Activated T-cell treated with anti-CD3 and anti-CD28 coated beads, Interleukin-2, amount 50 U/mL, for 1 hour (primary cell): ENCODE results near the gene CROCC2.

Experiments
- DNase-seq: peaks from one replicate; pipeline ENCODE4 v3.0.0-alpha.2; 2020

CROCC2 gene

DNA sequence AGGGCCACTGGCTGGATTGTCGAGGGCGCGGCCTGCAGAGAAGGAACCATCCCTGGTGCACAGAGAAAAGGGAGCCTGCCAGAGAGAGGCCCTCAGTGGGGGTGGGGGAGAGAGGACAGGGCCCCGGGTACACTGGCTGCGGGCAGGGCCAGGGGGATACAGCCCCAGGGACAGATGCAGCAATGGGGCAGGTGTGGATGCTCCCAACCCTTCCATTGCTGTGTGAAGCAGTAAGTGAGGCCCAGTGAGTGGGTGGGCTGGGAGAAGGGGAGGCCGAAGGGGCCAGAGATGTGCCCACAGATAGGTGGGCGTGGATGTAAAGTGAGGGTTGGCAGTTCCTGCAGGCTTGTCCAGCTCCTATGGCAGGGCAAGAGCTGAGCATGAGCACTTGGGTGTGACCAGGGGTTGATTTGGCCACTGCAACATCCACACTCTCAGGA lies 30.1 kb upstream of the CROCC2 start:
- DNase-seq = no peak

DNA sequence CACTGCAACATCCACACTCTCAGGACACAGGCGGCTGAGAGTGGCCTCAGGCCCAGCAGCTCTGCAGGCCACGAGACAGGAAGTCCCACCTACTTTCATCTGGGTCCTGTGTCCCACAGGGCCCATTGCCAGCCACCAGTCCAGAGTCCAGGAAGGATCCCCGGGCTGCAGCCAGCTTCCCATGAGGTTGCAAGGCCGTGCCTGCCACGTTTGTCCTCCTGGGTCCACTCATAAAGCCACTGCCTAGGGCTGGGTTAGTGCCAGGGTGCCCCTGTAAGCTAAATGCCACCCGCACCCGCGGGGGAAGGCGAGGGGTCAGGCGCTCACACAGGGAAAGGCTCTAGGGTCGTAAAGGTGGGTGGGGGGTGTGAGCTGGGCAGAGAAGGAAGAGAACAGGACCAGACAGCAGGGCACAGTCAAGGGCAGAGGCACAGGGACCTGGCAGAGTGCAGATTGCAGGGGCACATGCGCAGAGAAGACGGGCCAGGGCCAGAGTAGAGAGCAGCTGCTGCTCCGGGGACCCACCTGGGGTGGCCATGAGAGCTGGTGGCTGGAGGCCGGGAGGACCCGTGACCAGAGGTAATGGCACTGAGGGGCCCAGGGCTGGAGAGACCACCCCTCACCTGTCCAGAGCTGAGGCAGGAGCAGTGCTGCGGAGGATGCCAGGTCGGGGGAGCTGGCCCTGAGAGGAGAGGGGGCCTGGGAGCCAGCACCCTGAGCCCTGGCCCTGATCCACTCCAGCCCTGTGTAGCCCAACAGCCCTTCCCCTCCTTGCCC lies 29.5 kb upstream of the CROCC2 start:
- DNase-seq = no peak

DNA sequence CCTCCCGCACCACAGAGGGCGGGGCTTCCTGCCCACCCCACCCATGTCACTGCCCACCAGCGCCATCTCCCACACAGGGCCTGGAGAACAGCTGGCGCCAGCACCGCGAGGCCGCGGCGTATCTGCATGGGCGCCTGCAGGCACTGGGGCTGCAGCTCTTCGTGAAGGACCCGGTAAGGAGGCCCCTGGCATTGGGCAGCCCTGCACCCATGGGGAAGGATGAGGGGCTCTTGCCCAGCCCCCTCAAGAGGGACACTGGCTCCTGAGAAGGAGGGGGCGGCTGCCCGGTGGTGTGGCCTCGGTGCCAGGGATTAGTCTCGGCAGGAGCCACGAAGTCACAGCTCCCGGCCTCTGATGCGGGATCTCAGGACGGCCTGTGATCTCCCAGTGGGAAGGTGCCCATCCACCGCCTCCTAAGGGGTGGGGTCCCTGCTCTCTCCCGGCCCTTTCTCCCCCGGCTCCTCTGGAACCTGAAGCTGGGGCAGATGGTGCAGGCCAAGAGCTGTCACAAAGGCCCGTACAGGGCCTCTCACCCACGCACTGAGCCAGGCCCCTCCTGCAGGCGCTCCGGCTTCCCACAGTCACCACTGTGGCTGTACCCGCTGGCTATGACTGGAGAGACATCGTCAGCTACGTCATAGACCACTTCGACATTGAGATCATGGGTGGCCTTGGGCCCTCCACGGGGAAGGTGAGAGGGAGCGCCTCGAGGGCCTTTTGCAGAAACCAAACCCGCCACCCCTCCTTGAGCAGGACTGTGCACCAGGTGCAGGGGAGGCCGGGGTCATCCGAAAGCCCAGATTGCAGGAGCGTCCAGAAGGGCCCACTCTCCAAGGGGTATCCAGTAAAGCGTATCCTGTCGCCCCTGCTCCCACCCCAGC lies 28.4 kb upstream of the CROCC2 start:
- no peak for DNase-seq

DNA sequence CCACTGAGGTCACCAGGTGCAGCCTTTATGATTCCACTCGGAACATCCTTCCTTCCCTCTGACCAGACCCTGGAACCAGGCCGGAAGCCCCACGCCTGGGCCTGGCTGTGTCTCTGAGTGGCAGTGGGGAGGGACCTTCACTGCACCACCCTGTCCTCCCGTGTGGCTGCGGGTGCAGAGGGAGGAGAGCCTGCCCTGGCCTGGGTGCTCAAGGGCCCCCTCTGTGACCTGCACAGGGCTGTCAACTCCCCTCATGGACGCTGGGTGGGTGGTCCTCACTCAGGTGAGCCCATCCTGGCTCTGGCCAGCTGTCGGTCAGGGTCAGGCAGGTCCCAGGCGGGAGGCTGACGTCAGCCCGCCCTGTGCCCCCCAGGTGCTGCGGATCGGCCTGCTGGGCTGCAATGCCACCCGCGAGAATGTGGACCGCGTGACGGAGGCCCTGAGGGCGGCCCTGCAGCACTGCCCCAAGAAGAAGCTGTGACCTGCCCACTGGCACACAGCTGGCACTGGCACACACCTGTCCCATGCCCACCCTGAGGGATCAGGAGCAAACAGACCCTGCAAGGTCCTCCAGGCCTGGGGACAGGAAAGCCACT lies 27.7 kb upstream of the CROCC2 start:
- no peak for DNase-seq

DNA sequence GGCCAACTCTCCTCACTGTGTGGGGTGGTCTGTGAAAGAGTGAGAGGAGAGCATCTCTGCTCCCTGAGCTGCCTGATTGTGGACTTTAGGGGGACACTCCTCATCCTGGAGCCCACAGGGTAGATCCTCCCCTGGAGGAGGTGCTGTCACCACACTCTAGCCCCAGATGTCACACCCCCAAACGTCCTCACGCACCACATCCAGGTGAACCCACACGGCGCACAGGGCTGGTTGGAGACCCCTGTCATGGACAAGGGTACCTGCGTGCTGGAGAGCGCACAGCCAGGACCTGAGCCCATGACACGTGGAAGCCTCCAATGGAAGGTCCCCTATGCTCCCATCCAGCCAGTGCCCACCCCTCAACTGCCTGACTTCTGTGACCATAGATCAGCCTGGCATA lies 27.0 kb upstream of the CROCC2 start:
- no peak for DNase-seq

DNA sequence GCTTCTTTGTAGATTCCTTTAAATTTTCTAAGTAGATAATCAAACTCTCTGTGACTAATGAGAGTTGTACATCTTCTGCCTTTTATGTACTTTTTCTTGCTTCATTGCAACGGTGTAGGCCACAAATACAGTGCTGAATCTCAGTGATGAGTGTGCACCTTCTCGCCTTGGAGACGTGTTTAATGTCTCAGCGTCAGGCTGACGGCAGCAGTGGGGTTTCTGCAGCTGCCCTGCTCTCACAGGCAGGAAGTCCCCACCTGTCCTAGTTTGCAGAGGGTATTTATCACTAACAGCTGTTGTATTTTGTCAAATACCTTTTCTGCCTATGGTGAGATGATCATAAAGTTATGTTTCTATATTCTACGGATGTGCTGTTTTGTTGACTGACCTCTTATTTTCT lies 24.2 kb upstream of the CROCC2 start:
- no peak for DNase-seq

DNA sequence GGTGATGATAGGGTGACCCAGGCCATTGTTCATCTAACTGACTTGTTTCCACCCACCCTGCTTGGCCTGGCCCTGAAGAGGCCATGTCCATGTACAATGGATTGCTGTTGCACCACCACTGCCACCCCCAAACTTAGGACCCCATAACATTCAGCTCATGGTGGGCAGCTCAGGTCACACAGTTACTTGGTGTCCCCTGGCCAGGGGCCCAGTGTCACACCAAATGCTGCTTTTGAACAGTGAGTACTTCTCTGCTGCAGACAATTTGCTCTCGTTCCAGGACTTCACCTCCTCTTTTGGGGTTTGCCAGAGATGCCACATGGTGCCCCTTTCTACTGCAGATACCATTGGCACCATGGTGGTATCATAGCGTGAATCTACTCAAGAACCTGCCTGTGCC lies 21.9 kb upstream of the CROCC2 start:
- no peak for DNase-seq

DNA sequence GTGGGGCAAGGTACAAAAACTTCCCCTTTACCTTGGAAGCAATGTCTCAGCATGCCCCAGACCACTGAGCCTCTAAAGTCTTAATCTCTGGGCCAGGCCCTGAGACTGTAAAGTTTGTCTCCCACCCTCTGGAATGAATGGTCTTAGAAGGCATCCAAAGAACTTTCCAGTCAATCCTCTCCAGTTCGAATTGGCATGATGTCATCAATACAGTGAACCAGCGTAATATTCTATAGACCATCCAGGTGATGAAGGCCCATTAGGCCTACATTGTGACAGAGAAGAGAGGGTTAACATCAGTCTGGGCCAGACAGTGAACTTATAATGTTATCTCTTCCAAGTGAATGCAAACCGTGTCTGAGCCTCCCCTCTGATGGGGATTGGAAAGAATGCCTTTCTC lies 21.4 kb upstream of the CROCC2 start:
- DNase-seq = no peak

DNA sequence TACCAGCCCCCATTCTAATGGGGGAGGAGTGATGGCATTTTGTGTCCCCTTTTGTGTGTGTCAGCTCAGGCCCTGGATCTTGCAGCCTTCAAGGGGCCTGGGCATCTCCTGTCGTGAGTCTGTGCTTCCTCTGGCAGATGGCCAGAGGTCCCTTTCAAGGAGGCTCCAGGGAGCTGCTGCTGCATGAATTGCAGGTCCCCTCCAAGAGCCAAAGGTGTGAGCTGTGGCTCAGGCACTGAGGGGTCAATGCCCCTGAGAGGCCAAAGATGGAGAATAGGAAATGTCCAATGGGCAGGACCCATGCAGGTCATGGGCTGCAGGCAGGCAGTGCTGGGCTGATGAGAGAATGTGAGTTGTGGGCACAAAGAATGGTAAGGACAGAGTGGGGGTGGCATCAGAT lies 20.6 kb upstream of the CROCC2 start:
- DNase-seq = no peak

DNA sequence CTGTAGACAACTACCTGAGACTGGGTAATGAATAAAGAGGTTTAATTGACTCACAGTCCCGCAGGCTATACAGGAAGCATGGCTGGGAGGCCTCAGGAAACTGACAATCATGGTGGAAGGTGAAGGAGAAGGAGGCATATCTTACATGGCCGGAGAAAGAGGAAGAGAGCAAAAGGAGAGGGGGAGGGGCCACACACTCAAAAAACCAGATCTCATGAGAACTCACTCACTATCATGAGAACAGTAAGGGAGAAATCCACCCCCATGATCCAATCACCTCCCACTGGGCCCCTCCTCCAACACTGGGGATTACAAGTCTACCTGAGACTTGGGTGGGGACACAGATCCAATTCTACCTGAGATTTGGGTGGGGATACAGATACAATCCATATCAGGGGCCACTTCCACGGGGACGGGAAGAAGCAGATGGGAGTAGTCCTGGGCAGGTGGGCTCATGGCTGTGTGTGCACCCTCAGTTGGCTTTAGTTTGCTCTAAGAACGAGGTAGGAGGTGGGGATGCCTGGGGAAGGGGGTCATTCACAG lies 20.0 kb upstream of the CROCC2 start:
- no peak for DNase-seq

DNA sequence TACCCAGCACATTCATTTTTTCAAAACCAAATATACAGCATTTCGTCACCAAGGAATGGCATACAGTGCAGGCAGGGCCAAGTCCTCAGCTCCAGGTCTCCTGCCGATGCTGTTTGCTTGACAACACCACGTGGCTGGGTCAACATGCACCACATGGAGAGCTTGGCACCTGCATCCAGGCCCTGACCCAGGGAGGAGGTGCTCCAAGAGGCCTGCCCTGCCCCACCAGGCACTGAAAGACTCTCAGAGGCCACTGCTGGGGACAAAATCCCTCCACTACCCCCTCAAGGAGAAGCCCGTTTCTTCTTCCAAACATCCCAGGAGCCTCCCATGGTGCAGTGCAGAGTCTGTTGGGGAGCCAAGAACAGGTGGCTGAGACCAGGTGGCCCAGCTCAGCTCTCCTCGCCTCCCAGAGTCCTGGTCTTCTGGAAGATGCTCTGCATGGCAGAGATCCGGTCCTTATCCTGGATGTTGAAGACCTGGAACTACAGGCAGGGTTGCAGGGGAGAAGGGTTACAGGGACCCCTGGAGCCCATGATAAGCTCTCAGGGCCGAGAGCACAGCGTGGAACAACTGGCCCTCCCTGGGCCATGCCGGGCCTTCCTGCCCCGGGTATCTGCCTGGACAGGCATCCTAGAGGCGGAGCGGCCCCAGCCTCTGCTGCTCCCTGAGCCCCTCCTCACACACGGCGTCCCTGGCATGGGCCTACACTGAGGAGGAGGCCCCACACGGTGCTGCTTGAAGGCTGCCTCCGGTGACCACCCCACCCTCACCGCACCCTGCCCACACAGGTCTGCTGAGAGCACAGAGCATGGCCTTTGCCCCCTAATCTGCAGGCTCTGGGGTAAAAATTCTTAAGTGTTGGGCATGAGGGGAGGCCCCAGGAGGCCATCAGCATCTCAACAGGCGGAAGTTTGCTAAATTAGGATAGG lies 19.2 kb upstream of the CROCC2 start:
- DNase-seq = no peak

DNA sequence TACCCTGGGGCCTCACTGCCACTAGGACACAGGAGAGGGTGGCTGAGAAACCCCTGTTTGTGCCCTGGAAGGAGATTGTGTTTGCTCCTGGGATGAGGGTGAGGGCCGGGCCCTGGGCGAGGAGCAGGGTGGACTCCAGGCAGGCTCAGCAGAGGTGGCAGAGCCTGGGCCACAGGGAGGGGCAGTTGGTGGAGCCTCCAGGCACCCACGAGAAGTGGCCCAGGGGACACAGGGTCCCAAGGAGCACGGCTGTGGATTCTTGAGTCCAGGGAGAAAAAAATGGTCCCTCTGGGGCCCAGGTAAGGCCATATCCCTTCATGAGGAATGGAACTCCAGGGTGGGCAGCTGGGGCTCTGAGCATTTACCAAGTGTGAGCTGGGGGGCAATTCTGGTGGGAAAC lies 18.5 kb upstream of the CROCC2 start:
- DNase-seq = no peak

DNA sequence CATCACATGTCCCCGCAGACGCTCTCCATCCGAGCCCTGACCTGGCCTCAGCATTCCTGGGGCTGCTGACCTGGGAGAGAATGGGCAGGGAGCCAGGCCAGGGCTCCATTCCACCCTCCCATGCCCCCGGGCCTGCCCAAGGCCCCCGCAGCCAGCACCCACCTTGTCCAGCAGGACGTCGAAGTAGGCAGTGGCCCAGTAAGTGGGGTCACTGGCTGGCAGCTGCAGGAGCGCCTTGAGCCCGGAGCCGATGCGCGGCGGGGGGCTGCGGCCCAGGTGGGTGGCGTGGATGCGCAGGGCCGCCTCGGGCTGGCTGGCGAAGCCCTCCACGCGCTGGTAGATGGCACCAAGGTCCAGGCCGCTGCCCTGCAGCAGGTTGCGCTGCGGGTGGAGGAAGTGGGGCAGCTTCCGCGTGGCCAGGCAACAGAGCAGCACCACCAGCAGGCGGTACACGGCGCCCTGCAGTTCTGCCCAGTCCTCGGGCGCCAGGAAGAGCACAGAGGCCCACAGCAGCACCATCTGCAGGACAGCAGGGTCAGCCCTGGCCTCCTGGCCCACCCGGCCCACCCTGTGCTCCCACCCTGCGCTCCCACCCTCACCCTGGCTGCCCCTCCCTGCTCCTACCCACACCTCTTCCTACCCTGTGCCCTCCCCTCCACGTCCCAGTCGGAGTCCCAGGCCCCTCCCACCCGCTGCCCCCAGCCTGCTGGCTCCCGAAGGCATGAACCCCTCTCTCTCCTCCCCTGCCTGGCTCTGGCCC lies 17.8 kb upstream of the CROCC2 start:
- DNase-seq = no peak

DNA sequence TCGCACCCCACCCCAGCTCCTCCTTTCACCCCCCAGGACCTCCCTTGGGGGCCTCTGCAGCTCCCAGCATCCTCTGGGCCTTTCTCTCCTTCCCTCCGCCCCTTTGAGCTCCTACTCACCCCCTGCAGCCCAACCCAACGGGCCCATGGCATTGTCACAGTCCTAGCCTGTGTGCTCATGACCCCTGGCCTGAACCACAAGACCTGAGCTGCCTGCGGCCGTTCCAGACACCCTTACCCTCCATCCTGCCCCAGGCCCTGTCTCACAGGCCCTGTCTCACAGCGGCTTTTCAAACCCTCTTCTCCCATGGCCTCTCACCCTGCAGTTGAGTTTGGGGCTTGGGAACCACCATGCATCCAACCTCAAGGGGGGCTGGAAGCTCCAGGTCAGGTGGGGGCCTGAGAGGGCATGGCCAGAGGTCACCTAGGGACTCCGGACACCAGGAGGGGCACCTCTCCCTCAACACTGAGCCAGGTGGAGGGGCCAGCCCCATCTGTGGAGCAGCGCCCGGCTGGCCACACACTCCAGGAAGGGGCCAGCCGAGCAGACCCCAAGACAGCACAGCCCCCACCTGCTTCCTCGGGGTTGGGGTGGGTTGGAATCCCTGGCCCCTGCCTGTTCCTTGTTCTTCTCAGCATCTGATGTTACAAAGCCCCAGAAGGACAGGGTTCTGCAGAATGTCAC lies 17.1 kb upstream of the CROCC2 start:
- no peak for DNase-seq

DNA sequence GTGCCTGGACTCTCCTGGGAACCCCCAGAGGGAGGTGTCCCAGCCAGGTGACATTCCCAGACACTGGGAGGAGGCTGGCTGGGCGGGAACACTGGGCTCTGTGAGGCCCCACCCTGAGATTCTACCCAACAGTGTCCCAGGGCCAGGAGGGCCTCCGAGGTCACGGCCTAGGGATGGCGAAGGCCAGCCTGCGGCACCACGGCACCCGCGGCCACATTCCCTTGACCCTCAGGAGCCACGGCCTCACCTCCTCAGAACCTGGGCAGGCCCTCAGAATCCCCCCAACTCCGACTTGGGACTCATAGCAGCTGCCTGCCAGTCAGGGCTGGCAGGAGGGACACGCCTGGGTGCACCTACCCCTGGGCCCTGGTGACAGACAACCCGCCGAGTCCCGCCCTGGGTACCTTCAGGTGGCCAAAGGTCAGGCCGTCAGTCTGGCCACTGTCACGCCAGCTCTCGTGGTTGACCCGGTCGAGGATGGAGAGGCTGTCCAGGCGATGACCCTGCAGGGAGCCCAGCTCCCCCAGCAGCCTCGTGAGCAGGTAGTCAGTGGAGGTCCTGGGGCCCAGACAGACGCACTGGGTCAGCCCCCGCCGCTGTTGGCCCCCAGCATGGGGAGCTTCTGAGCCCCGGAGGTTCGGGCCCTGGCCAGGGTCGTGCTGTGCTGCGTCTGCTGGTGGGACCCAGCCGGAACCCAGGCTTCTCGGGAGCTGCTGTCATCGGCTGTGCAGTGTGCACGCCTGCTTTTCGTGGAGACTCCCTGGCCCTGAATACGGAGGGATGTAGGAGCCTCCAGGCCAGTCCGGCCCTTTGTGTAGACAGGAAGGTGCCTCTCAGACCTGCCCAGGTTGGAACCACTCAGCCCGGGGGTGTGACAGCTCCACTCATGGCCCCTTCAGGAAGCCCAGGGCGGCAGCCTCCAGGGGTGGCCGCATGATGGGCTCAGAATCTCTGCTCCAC lies 16.3 kb upstream of the CROCC2 start:
- no peak for DNase-seq

DNA sequence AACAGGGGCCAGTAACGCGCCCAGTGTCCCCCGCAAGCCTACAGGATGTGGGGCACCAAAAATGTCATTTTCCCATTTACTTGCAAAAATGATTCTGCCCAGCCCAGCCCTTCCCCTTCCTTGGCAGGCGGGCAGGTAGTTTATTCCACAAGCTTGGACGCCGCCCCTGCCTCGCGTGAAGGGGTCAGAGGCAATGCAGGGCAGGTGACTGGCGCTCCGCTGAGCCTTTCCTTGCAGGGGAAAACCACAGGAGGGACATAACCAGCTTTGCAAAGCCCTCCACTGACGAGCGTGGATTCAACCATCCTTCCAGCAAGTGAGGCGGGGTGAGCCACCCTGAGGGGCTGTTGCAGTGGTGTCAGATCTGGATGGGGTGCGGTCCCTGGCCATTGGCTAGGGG lies 15.4 kb upstream of the CROCC2 start:
- DNase-seq = no peak

DNA sequence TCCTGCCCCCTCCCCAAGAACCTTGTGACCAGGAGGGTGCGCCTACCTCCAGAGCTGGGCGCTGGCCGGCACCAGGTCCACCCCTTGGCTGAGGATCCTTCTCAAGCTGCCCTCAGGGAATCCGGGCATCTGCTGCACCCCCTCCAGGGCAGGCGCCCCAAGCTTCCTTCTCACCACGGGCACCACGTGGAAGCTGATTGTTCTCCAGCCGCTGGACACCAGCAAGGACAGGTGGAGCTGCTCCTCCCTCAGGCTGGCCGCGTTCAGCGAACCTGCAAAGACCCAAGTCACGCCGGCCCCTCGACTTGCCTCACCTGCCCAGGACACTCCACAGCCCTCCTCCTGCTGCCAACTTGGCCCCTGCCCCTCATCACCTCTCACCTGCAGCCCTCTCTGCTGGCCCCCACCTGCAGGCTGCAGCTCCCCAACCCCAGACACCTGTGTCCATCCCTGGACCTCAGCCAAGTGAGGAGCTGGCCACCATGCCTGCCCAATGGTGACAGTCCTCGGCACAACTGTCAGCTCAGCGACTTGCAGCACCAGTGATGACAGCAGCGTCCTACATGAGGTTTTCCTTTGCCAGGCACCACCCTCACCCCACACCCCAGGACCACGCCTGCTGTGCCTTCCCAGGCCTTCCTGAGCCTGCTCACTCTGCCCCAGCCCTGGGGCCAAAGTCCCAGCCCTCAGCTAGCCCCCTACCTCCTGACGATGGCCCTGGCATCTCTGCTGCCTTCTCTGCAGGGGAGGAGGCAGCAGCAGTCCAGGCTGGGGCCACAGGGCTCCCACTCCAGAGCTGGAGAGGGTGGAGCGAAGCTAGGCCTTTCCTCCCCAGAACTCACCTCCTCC lies 14.4 kb upstream of the CROCC2 start:
- no peak for DNase-seq

DNA sequence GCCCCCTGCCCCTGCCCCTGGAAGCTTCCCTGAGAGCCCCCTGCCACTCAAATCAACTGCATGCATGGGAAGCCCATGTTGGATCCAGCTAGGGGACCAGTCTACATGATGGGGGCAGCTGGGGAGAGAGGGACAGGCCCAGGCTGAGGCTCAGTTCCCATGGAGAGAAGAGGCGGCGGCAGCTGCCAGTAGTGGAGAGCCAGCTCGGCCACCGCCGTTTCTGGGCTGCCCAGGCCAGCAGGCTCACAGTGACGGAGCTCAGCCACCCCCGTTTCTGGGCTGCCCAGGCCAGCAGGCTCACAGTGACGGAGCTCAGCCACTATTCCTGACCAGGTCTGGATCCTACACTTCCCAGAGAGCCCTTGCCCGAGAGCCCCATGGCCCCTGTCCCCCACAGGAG lies 13.8 kb upstream of the CROCC2 start:
- no peak for DNase-seq

DNA sequence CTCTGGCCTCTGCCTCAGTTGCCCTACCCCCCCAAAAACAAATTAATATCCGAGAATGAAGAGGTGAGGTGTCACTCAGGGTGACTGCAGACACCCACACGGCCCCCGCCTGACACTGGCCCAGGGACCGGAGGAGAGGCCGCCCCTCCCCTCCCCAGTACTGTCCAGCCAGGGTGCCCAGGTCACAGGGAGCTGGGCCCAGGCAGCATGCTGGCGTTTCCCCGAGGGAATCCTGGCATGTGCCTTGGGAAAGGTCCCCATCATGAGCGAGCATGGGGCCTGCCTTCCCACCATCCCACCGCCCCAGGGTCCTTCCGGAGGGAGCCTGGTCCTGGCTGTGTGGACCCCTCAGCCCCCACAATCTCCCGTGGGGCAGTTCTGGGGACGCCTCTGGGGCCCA lies 13.2 kb upstream of the CROCC2 start:
- no peak for DNase-seq
